Neuronal stem cell (in vitro differentiated cells): Measurements from ENCODE around the gene DEPP1.
A peak's percentile ranks its signal among the peaks of the same experiment; 100 is the strongest.

Experiments
- DNase-seq: peaks from one replicate; pipeline ENCODE4 v3.0.0-alpha.2; 2013; ENCODE audit warnings: low spot score
- H2AFZ ChIP-seq: one replicate; pipeline ENCODE4 v1.6.1; 2013; ENCODE audit warnings: mild to moderate bottlenecking, low read length, inconsistent platforms
- H2AK5ac ChIP-seq: 2 replicates; pipeline ENCODE4 v1.6.1; 2013; ENCODE audit warnings: low read depth, mild to moderate bottlenecking, inconsistent platforms, low read length, moderate library complexity, mixed read lengths
- H2BK120ac ChIP-seq: 2 replicates; pipeline ENCODE4 v1.6.1; 2013; ENCODE audit warnings: low read depth, mild to moderate bottlenecking, inconsistent platforms, low read length, moderate library complexity, mixed read lengths
- H2BK12ac ChIP-seq: one replicate; pipeline ENCODE4 v1.6.1; 2013; ENCODE audit warnings: low read length, inconsistent platforms
- H2BK15ac ChIP-seq: 2 replicates; pipeline ENCODE4 v1.6.1; 2013; ENCODE audit warnings: mild to moderate bottlenecking, low read length, inconsistent platforms, mixed read lengths
- H2BK5ac ChIP-seq: one replicate; pipeline ENCODE4 v1.6.1; 2013; ENCODE audit warnings: inconsistent platforms, mild to moderate bottlenecking, low read length, moderate library complexity
- H3K14ac ChIP-seq: one replicate; pipeline ENCODE4 v1.6.1; 2013; ENCODE audit warnings: low read length, inconsistent platforms
- H3K18ac ChIP-seq: 2 replicates; pipeline ENCODE4 v1.6.1; 2013; ENCODE audit warnings: low read length, inconsistent platforms
- H3K23ac ChIP-seq: 2 replicates; pipeline ENCODE4 v1.6.1; 2013; ENCODE audit warnings: low read depth, mild to moderate bottlenecking, mixed read lengths, low read length, inconsistent platforms; ENCODE audit not compliant: poor library complexity
- H3K27ac ChIP-seq: replicated peaks from 3 replicates; pipeline ENCODE4 v1.5.1; 2013; ENCODE audit warnings: low read length, inconsistent platforms
- H3K27me3 ChIP-seq, 3 experiments: 2 replicates each; pipeline ENCODE4 v1.6.1; 2013; ENCODE audit warnings: low read length in 3 of 3, mild to moderate bottlenecking in 2 of 3, inconsistent platforms in 1 of 3, low read depth in 1 of 3, mixed read lengths in 1 of 3, moderate library complexity in 1 of 3; ENCODE audit not compliant: control insufficient read depth in 3 of 3, insufficient read depth in 3 of 3
- H3K36me3 ChIP-seq, 2 donors: replicated peaks in 1 of 2; 2 replicates each; pipeline ENCODE4 v1.6.1; 2013; ENCODE audit warnings: low read length in 2 of 2; ENCODE audit not compliant: control insufficient read depth in 2 of 2, insufficient read depth in 2 of 2
- H3K4ac ChIP-seq: 2 replicates; pipeline ENCODE4 v1.6.1; 2013; ENCODE audit warnings: inconsistent platforms, mild to moderate bottlenecking, low read length, moderate library complexity
- H3K4me1 ChIP-seq, 2 donors: 1 replicate in 1 of 2; 2 replicates in 1 of 2; pipeline ENCODE4 v1.6.1; 2013; ENCODE audit warnings: low read length in 2 of 2, low read depth in 1 of 2; ENCODE audit not compliant: control insufficient read depth in 2 of 2, insufficient read depth in 1 of 2
- H3K4me2 ChIP-seq: one replicate; pipeline ENCODE4 v1.6.1; 2013; ENCODE audit warnings: mild to moderate bottlenecking, low read length, inconsistent platforms; ENCODE audit not compliant: insufficient read depth, poor library complexity, severe bottlenecking
- H3K4me3 ChIP-seq, 2 donors: 2 replicates each; pipeline ENCODE4 v1.5.1; 2013; ENCODE audit warnings: low read length in 2 of 2, mild to moderate bottlenecking in 2 of 2, inconsistent platforms in 1 of 2, moderate library complexity in 1 of 2
- H3K79me1 ChIP-seq: one replicate; pipeline ENCODE4 v1.6.1; 2013; ENCODE audit warnings: low read depth, mild to moderate bottlenecking, inconsistent platforms, low read length, moderate library complexity
- H3K9ac ChIP-seq: one replicate; pipeline ENCODE4 v1.6.1; 2013; ENCODE audit warnings: mild to moderate bottlenecking, low read depth, low read length, inconsistent platforms; ENCODE audit not compliant: poor library complexity
- H3K9me3 ChIP-seq, 2 donors: replicated peaks in 1 of 2; 2 replicates each; pipeline versions ENCODE3 to v1.6.1; 2013; ENCODE audit warnings: low read length in 2 of 2, mild to moderate bottlenecking in 2 of 2, inconsistent platforms in 1 of 2, low read depth in 1 of 2, mixed read lengths in 1 of 2, moderate library complexity in 1 of 2; ENCODE audit not compliant: control insufficient read depth in 2 of 2, insufficient read depth in 1 of 2
- H4K8ac ChIP-seq: one replicate; pipeline ENCODE4 v1.6.1; 2013; ENCODE audit warnings: low read depth, mild to moderate bottlenecking, inconsistent platforms, low read length, moderate library complexity
- H4K91ac ChIP-seq: one replicate; pipeline ENCODE4 v1.6.1; 2013; ENCODE audit warnings: low read length, low read depth, mild to moderate bottlenecking, inconsistent platforms; ENCODE audit not compliant: poor library complexity
- WGBS, 2 donors: extraction: QIAGEN DNeasy Blood & Tissue Kit; methylation state at CpG; one replicate each; pipeline ENCODE4 v1.1.7; 2013; ENCODE audit warnings: missing lambda C conversion rate in 2 of 2, mixed read lengths in 1 of 2; ENCODE audit not compliant: insufficient read length in 2 of 2, insufficient replicate concordance in 1 of 2; ENCODE audit errors: extremely low coverage in 2 of 2; 5-methylcytosine and 5-hydroxymethylcytosine counted together

Gene DEPP1

DNA sequence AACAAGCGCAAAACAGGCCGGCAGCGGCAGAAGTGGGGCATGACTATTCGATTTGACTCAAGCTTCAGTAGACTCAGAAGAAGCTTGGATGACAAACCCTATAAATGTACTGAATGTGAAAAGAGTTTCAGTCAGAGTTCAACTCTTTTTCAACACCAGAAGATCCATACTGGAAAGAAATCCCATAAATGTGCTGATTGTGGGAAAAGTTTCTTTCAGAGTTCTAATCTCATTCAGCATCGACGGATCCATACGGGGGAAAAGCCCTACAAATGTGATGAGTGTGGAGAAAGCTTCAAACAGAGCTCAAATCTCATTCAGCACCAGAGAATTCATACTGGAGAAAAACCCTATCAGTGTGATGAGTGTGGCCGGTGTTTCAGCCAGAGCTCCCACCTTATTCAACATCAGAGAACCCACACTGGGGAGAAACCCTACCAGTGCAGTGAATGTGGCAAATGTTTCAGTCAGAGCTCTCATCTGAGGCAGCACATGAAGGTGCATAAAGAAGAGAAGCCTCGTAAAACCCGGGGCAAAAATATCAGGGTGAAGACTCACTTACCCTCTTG, 24.9 kb upstream of the DEPP1 start:
- Histone ChIP-seq H3K18ac (no peak overlapping the region), H2BK5ac (no peak overlapping the region), H2BK12ac (no peak overlapping the region), H4K8ac (no peak overlapping the region), H3K9me3 (peaks cover 6 to 39% of the 10 kb centered on the region in 2 donors), H2AK5ac (no peak overlapping the region), H4K91ac (no peak overlapping the region), H3K4me1 (peaks cover 0 to 6% of the 10 kb centered on the region in 2 donors), H2AFZ (no peak overlapping the region), H3K14ac (no peak overlapping the region), H3K4me3 (no peak overlapping the region), H3K4ac (no peak overlapping the region), H3K27me3 (no peaks in the 10 kb centered on the region), H3K36me3 (peaks cover 12 to 38% of the 10 kb centered on the region in 2 donors), H3K9ac (no peak overlapping the region), H2BK120ac (no peak overlapping the region), H3K4me2 (no peak overlapping the region), H2BK15ac (no peak overlapping the region), H3K79me1 (no peaks in the 10 kb centered on the region), H3K23ac (no peak overlapping the region), H3K27ac (no peak overlapping the region)
- no peak for DNase-seq
- no CpG with 5 or more reads among the region's 10 CpGs for WGBS, 2 donors

GRCh38 chr10:45001381-45002148, 23.0 kb upstream of the DEPP1 start:
- Histone ChIP-seq H3K9me3 (peaks cover 6 to 39% of the 10 kb centered on the region in 2 donors), H3K4me2 (peak overlapping the region; percentile 71), H3K18ac (no peak overlapping the region), H3K4me3 (peak overlapping the region; percentile 75 to 86), H3K4me1 (peaks cover 0 to 5% of the 10 kb centered on the region in 2 donors), H2BK15ac (no peak overlapping the region), H3K79me1 (no peaks in the 10 kb centered on the region), H3K4ac (no peak overlapping the region), H4K91ac (no peak overlapping the region), H2AK5ac (peak overlapping the region; percentile 22), H3K23ac (no peak overlapping the region), H3K36me3 (peaks cover 12 to 38% of the 10 kb centered on the region in 2 donors), H2BK12ac (no peak overlapping the region), H3K27me3 (no peaks in the 10 kb centered on the region), H4K8ac (no peak overlapping the region), H2AFZ (peak overlapping the region; percentile 86), H3K14ac (peak overlapping the region; percentile 22), H2BK5ac (no peak overlapping the region), H2BK120ac (peak overlapping the region; percentile 2), H3K27ac (no peak overlapping the region), H3K9ac (no peak overlapping the region)
- no CpG with 5 or more reads among the region's 13 CpGs for WGBS, 2 donors
- no peak for DNase-seq

- Histone ChIP-seq H3K9ac (peak within 1 kb of the TSS; percentile 78), H3K27me3 (no peaks in the 10 kb centered on the region), H3K14ac (peak within 1 kb of the TSS; percentile 22), H4K8ac (peak within 1 kb of the TSS; percentile 19), H2AFZ (peak within 1 kb of the TSS; percentile 86), H3K23ac (peak within 1 kb of the TSS; percentile 92), H3K4me3 (peak within 1 kb of the TSS; percentile 75 to 86), H3K79me1 (no peaks in the 10 kb centered on the region), H2AK5ac (peak within 1 kb of the TSS; percentile 22), H3K4me2 (peak within 1 kb of the TSS; percentile 71), H3K18ac (peak within 1 kb of the TSS; percentile 94), H2BK15ac (no peak within 1 kb of the TSS), H3K36me3 (peaks cover 12 to 38% of the 10 kb centered on the region in 2 donors), H2BK12ac (no peak within 1 kb of the TSS), H3K9me3 (peaks cover 6 to 37% of the 10 kb centered on the region in 2 donors), H2BK5ac (no peak within 1 kb of the TSS), H3K4me1 (peaks cover 0 to 5% of the 10 kb centered on the region in 2 donors), H3K4ac (no peak within 1 kb of the TSS), H4K91ac (no peak within 1 kb of the TSS), H3K27ac (no peak within 1 kb of the TSS), H2BK120ac (peak within 1 kb of the TSS; percentile 2)
- DNase-seq = peak; percentile 53
- no CpG with 5 or more reads among the region's 79 CpGs for WGBS, 2 donors
These were observed 22.3 kb upstream of the DEPP1 start, which contains the start of gene ZNF22 for GRCh38 chr10:45000752-45001380. Gene ZNF22, plus strand, starts transcription at chr10:45000923. Its CDS starts 2,446 bp downstream, at chr10:45003369.
